BLaER1 treated with 17β-estradiol and CSF1 and Interleukin-3, amounts not matched to agents 10 nM and 100 nM (cell line): ENCODE results near the gene TMEM108.

Experiments used
- H3K27ac ChIP-seq, 11 experiments: shearing (Covaris generic); formaldehyde crosslinking; 2 replicates each; pipeline ENCODE4 v1.8.1; 2022
- H3K27me3 ChIP-seq, 11 experiments: shearing (Covaris generic); formaldehyde crosslinking; 2 replicates each; pipeline ENCODE4 v1.8.1; 2022
- H3K36me3 ChIP-seq, 11 experiments: shearing (Covaris generic); formaldehyde crosslinking; 2 replicates each; pipeline ENCODE4 v1.8.1; 2022
- H3K4me1 ChIP-seq, 10 experiments: shearing (Covaris generic); formaldehyde crosslinking; 2 replicates each; pipeline ENCODE4 v1.8.1; 2022
- H3K4me2 ChIP-seq, 11 experiments: shearing (Covaris generic); formaldehyde crosslinking; 2 replicates each; pipeline ENCODE4 v1.8.1; 2022
- H3K4me3 ChIP-seq, 10 experiments: shearing (Covaris generic); formaldehyde crosslinking; 2 replicates each; pipeline ENCODE4 v1.8.1; 2022
- H3K9ac ChIP-seq, 11 experiments: shearing (Covaris generic); formaldehyde crosslinking; 2 replicates each; pipeline ENCODE4 v1.8.1; 2022
- H3K9me3 ChIP-seq, 11 experiments: shearing (Covaris generic); formaldehyde crosslinking; replicated peaks in 1 of 11; 2 replicates each; pipeline ENCODE4 v1.8.1; 2022
- H4K20me1 ChIP-seq, 11 experiments: shearing (Covaris generic); formaldehyde crosslinking; 2 replicates each; pipeline ENCODE4 v1.8.1; 2022
- Cebpa-rat ChIP-seq, 11 experiments: shearing (Covaris generic); IDR thresholded peaks; 2 replicates each; pipeline ENCODE4 v1.8.1; 2022

TMEM108 gene

DNA sequence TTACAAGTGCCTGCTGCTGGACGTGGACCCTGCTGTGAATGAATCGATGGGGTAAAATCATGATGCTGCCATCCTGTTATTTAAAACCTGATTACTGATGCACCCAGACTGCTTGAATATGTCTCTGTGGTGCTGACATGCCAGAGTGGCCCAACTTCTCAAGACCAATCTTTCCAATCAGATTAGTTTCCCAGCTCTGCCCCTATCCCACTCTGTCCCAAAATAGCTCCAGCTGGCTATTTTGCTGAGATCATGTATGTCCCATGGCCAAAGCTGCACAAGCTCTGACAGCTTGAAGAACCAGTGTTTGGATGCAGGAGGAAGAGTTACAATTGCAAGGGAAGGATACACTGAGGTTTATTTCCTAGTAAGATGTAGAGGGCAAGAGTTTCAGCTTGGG is 153.6 kb downstream of the TMEM108 start:
- no peak overlapping the region for H3K4me2 ChIP-seq

DNA sequence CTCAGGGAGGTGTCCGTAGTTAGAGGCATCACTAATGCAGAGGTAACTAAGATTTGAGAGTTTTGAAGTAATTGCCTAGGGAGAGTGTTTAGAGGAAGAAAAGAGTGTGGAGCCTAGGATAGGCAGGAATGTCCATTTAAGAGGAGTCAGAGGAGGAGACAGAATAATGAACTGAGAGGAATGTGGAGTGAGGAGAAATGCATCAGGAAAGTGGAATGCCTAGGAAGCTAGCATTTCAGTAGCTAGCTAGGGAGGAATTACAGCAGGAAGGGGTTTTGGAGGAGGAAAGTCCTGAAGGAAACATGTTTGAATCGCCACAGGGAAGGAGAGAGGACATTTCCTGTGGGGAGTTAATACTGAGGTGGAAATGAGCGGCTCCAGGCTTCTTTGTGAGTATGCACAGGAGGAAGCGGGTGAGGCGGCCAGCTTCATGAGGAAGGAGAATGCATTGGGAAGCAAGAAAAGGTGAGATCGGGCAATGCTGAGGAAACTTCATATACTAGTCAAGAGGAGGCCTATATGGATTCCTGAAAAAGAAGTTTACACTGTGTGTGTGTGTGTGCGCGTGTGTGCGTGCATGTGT is 154.3 kb downstream of the TMEM108 start:
- Histone ChIP-seq H3K27ac (no peak overlapping the region), H3K9me3 (no peaks in the 10 kb centered on the region), H4K20me1 (no peaks in the 10 kb centered on the region), H3K4me1 (no peaks in the 10 kb centered on the region), H3K9ac (no peak overlapping the region), H3K36me3 (no peaks in the 10 kb centered on the region), H3K4me2 (no peak overlapping the region), H3K4me3 (no peak overlapping the region), H3K27me3 (no peaks in the 10 kb centered on the region)
- TF ChIP-seq Cebpa-rat (IDR thresholded peaks at IDR 0.05) = no peak

More for the DNA sequence above, 153.6 kb downstream of the TMEM108 start:
- Histone ChIP-seq H3K9me3 (no peaks in the 10 kb centered on the region), H3K27me3 (no peaks in the 10 kb centered on the region), H4K20me1 (no peaks in the 10 kb centered on the region), H3K4me3 (no peak overlapping the region), H3K27ac (no peak overlapping the region), H3K36me3 (no peaks in the 10 kb centered on the region), H3K9ac (no peak overlapping the region), H3K4me1 (no peaks in the 10 kb centered on the region)
- no peak for TF ChIP-seq Cebpa-rat (IDR thresholded peaks at IDR 0.05)

DNA sequence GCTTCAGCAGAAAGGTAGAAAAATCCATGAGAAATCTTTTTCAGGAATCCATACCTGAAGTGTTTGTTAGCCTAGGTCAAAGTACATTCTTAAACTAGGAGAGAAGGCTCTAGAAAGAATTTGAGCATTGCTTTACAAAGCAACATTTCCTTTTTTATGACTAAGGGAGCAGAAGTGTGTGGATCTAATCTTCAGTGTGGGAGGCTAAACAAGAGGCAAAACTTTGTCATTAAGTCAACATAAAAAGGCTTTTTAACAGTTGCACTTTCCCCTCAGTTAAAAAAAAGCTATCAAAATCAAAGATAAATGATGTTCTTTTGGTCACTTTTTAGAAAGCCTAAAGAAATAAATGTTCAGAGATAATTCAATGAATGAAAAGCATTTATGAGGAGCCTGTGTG is 154.8 kb downstream of the TMEM108 start:
- Histone ChIP-seq H3K4me2 (no peak overlapping the region), H3K4me1 (no peaks in the 10 kb centered on the region), H3K9ac (no peak overlapping the region), H3K36me3 (no peaks in the 10 kb centered on the region), H3K27me3 (0 out of 22 replicates have a peak, but pooled peaks cover 0 to 2% (median 0%) of the 10 kb centered on the region in 11 experiments), H3K9me3 (no peaks in the 10 kb centered on the region), H3K27ac (no peak overlapping the region), H4K20me1 (no peaks in the 10 kb centered on the region), H3K4me3 (no peak overlapping the region)
- TF ChIP-seq Cebpa-rat (IDR thresholded peaks at IDR 0.05) = no peak

DNA sequence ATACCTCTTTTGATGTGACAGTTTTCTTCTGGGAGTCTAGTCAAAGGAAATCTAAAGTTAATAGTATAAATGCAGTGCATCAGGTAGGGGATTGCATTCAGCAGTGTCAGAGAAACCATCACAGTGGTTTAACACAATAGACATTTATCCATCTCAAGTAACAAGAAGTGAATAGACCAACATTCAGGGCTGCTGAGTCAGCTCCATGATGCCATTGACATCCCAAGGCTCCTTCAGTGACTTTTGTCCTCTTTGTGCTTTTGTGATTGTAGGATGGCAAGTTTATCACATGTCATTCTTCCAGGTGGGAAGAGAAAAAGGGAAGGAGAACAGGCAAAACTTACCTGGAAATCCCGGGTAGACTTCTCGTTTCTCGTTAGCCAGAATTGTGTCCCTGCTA is 158.3 kb downstream of the TMEM108 start:
- Histone ChIP-seq H3K36me3 (no peaks in the 10 kb centered on the region), H4K20me1 (no peaks in the 10 kb centered on the region), H3K9ac (no peak overlapping the region), H3K4me2 (no peak overlapping the region), H3K4me3 (no peak overlapping the region), H3K9me3 (peaks cover 0 to 17% (median 6%) of the 10 kb centered on the region in 11 experiments; a peak in 14 of 22 replicates), H3K27me3 (peaks cover 0 to 9% (median 0%) of the 10 kb centered on the region in 11 experiments; a peak in 1 of 22 replicates), H3K4me1 (no peaks in the 10 kb centered on the region), H3K27ac (no peak overlapping the region)
- no peak for TF ChIP-seq Cebpa-rat (IDR thresholded peaks at IDR 0.05)

- H3K4me3 ChIP-seq = no peak overlapping the region
- H3K27me3 ChIP-seq = peaks cover 0 to 9% (median 0%) of the 10 kb centered on the region in 11 experiments; a peak in 1 of 22 replicates
- TF ChIP-seq Cebpa-rat (IDR thresholded peaks at IDR 0.05) = no peak
- H3K9me3 ChIP-seq = peaks cover 0 to 21% (median 6%) of the 10 kb centered on the region in 11 experiments; a peak in 14 of 22 replicates
- H3K9ac ChIP-seq = no peak overlapping the region
- H3K36me3 ChIP-seq = no peaks in the 10 kb centered on the region
- H3K4me2 ChIP-seq = no peak overlapping the region
- no peaks in the 10 kb centered on the region for H3K4me1 ChIP-seq
- no peak overlapping the region for H3K27ac ChIP-seq
- H4K20me1 ChIP-seq = no peaks in the 10 kb centered on the region
Measured at GRCh38 chr3:133197619-133198018, 159.4 kb downstream of the TMEM108 start.

- Histone ChIP-seq H3K4me1 (peaks cover 24 to 29% (median 27%) of the 10 kb centered on the region in 10 experiments), H3K9ac (no peak overlapping the region), H3K4me2 (no peak overlapping the region)
Measured at GRCh38 chr3:133206921-133207320, 168.7 kb downstream of the TMEM108 start.

GRCh38 chr3:133208184-133208583 is 170.0 kb downstream of the TMEM108 start:
- no peak overlapping the region for H3K4me3 ChIP-seq
- H3K4me2 ChIP-seq = no peak overlapping the region
- no peak for TF ChIP-seq Cebpa-rat (IDR thresholded peaks at IDR 0.05)
- no peak overlapping the region for H3K9ac ChIP-seq
- H3K9me3 ChIP-seq = peaks cover 0 to 14% (median 0%) of the 10 kb centered on the region in 11 experiments; a peak in 1 of 22 replicates
- H3K27ac ChIP-seq = no peak overlapping the region
- no peaks in the 10 kb centered on the region for H3K36me3 ChIP-seq
- H4K20me1 ChIP-seq = peaks cover 0 to 19% (median 0%) of the 10 kb centered on the region in 11 experiments; a peak in 3 of 22 replicates
- H3K4me1 ChIP-seq = peaks cover 34 to 39% (median 37%) of the 10 kb centered on the region in 10 experiments
- peaks cover 0 to 90% (median 0%) of the 10 kb centered on the region in 11 experiments; a peak in 6 of 22 replicates for H3K27me3 ChIP-seq

More at GRCh38 chr3:133206921-133207320, 168.7 kb downstream of the TMEM108 start:
- Histone ChIP-seq H3K36me3 (no peaks in the 10 kb centered on the region), H3K27ac (no peak overlapping the region), H3K4me3 (no peak overlapping the region), H3K27me3 (peaks cover 0 to 81% (median 0%) of the 10 kb centered on the region in 11 experiments; a peak in 6 of 22 replicates), H3K9me3 (peaks cover 0 to 15% (median 0%) of the 10 kb centered on the region in 11 experiments; a peak in 1 of 22 replicates), H4K20me1 (peaks cover 0 to 17% (median 0%) of the 10 kb centered on the region in 11 experiments; a peak in 3 of 22 replicates)
- TF ChIP-seq Cebpa-rat (IDR thresholded peaks at IDR 0.05) = no peak

- peaks cover 34 to 39% (median 37%) of the 10 kb centered on the region in 10 experiments for H3K4me1 ChIP-seq
- H3K9ac ChIP-seq = no peak overlapping the region
- no peak for TF ChIP-seq Cebpa-rat (IDR thresholded peaks at IDR 0.05)
- no peaks in the 10 kb centered on the region for H3K9me3 ChIP-seq
- no peaks in the 10 kb centered on the region for H3K36me3 ChIP-seq
- H3K27me3 ChIP-seq = peaks cover 0 to 91% (median 0%) of the 10 kb centered on the region in 11 experiments; a peak in 6 of 22 replicates
- H3K4me2 ChIP-seq = peak overlapping the region; percentile 16 to 88 (median 64)
- H4K20me1 ChIP-seq = peaks cover 0 to 19% (median 0%) of the 10 kb centered on the region in 11 experiments; a peak in 3 of 22 replicates
- no peak overlapping the region for H3K4me3 ChIP-seq
- H3K27ac ChIP-seq = no peak overlapping the region
Measured at GRCh38 chr3:133209871-133210550, 171.8 kb downstream of the TMEM108 start.

DNA sequence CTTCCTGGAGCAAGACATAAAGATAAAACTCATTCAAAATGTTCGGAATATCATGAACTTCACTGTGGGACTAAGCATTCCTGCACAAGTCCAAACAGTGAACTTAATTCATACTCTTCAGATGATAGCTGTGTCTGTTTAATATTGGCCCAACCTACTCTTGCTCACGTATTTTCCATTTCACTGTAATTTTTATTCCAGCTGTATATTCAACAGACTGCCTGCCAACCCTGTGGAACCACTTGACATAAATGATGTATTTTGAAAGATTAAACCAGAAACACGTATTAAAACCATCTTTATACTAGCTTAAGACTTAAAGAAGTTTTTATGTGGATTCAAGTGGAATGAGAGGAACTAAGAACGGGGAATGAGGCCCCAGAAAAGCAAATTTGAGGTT is 172.5 kb downstream of the TMEM108 start:
- Histone ChIP-seq H3K27ac (no peak overlapping the region), H3K9ac (no peak overlapping the region), H3K4me3 (no peak overlapping the region), H3K36me3 (no peaks in the 10 kb centered on the region), H4K20me1 (peaks cover 0 to 19% (median 0%) of the 10 kb centered on the region in 11 experiments; a peak in 3 of 22 replicates), H3K9me3 (no peaks in the 10 kb centered on the region), H3K27me3 (peaks cover 0 to 89% (median 0%) of the 10 kb centered on the region in 11 experiments; a peak in 6 of 22 replicates), H3K4me2 (peak overlapping the region in 10 of 11 experiments; percentile 16 to 88 (median 80); a peak in 17 of 22 replicates), H3K4me1 (peaks cover 34 to 39% (median 37%) of the 10 kb centered on the region in 10 experiments)
- no peak for TF ChIP-seq Cebpa-rat (IDR thresholded peaks at IDR 0.05)
